NCI-H226 (cell line): ENCODE results near the gene GALNT13.

Source experiments
- DNase-seq: peaks from one replicate; pipeline ENCODE4 v3.0.0-alpha.2; 2015

The GALNT13 gene

DNA sequence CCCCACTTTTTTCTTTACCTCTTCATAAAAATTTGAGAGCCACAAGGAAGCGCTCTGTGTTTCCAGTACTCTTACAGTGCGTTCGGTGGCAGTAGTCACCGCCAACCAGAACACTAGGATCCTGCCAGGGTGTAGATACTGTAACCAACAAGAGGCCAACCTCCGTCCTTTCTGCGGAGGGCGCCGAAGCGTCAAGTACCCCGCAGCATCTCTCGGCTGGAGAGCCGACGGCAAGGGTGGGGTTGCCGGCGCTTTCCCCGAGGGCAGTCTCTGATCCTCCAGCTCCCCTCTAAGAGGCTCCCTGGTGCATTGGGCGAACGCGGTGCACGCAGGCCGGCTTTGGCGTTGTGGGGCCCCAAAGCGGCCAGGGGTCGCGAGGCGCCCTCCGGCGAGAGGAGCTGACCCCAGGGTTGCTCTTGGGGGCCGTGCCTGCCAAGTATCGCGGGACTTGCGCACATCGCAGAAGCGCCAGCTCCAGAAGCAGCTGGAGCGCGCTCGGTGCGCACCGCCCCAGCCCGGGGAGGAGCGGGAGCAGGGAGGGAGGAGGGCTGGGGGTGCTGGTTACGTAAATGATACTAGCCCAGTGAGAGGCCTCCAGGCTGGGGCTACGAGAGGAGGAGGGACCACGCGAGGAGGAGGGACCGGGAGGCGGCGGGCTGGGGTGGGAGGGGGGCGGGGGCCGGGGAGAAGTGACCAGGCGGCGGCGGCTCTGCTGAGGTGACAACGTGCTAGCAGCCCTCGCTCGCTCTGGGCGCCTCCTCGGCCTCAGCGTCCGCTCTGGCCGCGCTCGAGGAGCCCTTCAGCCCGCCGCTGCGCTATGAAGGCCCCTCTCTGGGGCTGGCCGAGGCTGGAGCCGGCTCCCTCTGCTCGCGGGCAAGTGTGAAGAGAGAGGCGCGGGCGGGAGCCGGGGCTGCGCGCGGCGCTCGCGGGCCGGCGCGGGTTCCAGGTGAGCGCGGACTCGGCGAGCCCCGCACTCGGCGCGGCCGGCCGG is at the start of gene GALNT13:
Gene GALNT13, plus strand, starts transcription at position 692 of the 991 bp plus-strand sequence.
- peak; percentile 97 for DNase-seq

DNA sequence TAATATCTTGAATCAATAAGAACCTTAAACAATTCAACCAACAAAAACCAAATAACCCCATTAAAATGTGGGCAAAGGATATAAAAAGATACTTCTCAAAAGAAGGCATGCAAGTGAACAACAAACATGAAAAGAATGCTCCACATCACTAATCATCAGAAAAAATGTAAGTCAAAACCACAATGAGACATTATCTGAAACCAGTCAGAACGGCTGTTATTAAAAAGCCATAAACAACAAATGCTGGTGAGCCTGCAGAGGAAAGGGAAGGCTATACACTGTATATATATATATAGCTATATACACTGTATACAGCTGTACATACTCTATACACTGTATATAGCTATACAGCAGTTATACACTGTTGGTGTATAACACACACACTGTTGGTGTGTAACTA is 47.8 kb upstream of the GALNT13 start:
- peak; percentile 58 for DNase-seq

DNA sequence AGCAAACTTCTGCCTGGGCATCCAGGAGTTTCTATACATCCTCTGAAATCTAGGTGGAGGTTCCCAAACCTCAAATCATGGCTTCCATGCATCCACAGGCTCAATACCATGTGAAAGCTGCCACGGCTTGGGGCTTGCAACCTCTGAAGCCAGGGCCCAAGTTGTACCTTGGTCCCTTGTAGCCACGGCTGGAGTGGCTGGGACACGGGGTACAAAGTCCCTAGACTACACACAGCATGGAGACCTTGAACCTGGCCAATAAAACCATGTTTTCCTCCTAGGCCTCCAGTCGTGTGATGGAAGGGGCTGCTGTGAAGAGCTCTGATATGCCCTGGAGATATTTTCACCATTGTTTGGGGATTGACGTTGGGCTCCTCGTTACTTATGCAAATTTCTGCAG is 43.4 kb upstream of the GALNT13 start:
- no peak for DNase-seq

DNA sequence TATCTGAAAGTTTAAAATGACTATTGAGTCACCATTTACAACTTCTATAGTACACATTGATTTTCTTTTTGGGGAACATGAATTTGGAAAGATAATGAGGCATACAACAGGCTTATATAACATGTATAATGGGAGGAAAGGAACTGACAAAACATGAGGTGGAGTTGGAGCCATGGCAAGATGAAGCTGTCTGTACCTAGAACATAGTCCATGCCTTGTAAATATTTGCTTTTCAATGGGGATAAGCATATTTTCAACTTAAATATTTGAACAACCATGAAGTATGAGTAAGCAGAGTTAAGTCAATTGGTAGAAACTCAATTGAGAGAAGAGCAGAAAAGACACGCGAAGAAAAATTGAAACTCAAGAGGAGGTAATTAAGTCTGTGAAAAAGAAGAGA is 37.1 kb upstream of the GALNT13 start:
- no peak for DNase-seq

DNA sequence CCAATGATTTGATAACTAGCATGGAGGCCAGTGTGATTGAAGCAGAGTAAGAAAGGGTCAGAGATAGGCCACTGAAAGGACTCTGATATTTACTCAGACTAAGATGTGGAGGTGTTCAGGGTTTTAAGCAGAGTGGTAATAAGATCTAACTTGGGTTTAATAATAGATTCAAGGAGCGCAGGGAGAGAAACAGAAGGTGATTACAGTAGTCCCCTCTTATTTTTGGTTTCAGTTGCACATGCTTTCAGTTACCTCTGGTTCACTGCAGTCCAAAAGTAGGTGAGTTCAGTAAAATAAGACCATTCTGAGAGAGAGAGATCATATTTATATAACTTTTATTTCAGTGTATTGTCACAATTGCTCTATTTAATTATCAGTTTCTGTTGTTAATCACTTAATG is 13.5 kb upstream of the GALNT13 start:
- DNase-seq: no peak

DNA sequence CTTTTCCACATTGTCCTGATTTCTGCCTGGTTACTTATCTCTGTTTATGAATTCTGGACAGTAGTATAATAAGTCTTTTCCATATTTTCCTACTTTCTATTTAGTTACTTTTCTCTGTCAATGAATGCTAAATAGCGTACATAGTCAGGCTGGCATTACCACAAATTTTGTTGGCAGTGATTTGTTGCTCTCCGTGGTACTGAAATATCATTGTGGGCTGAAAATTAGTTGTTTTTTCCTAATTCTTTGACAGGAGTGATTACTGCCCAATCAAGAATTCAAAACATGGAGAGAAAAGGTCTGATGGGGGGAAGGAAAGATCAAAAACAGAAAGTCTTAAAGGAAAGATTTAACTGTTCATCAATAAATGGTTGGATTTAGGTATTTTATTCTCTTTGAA is 7.7 kb upstream of the GALNT13 start:
- no peak for DNase-seq

DNA sequence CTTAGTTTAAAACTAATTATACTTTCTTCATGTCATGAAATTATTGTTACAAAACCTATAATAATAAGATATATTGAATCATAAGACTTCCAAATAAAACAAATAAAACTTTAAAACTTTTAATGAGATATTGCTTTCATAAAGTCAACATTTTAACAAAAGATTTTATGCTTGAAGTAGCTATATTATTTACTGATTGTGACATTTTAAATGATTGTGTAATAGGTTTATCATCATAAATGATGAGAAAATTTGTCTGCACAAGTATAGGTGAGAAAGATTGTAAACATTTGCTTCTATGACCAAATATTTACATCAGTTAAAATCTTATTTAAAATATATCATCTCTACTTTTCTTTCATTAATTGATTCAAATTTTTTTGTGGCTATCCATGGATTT is 5.1 kb upstream of the GALNT13 start:
- no peak for DNase-seq

DNA sequence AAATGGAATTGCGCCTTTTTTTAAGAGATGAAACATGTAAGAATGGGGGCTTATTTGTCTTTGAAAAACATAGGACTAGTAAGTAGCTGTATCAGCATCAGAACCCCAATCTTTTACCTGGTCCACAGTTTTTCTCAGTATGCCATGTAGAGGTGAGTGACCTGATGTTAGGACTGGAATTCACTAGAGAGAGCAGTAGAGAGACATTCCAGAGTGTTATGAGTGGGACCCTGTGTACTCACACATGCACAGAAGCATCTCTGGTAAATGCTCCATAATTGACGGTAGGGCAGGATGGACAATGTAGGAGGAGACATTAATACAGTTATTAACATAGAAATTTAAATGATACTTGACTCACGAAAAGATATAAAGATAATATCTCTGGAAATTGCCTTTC is 1.4 kb upstream of the GALNT13 start:
- no peak for DNase-seq

DNA sequence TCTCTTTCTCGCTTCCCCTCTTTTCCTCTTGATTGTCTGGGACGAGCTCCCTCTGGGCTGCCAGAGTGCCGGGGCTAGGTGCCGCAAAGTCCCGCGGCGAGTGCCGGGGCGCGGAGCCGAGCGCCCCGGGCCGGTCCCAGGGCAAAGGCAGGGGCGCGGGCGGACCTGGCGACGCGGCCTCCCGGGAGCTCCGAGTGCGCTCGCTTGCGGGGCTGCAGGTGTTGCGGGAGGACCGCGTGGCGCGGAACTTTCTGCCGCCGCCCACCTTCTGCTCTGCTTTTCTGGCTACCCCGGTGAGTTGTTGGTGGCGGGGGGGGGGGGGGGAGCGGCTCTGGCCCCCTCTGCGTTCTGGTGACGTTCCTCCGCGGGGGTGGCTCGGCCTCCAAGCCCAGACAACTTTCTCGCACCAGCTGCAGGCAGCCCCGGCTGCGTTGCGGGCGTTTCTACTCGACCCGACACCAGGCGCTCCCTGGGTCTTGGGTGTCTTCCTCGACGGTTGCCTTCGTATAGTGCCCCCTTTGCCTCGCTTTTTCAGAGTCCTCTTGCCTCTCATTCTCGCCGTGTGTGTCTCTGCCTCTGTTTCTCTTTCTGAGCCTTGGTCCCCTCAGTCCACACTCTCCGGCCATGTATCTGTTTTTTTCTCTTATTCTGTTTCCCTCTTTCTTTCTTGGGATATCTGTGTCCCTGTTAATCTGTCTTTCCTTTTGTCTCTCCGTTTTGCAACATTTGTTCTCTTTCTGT is 759 bp downstream of the GALNT13 start:
- DNase-seq: no peak

DNA sequence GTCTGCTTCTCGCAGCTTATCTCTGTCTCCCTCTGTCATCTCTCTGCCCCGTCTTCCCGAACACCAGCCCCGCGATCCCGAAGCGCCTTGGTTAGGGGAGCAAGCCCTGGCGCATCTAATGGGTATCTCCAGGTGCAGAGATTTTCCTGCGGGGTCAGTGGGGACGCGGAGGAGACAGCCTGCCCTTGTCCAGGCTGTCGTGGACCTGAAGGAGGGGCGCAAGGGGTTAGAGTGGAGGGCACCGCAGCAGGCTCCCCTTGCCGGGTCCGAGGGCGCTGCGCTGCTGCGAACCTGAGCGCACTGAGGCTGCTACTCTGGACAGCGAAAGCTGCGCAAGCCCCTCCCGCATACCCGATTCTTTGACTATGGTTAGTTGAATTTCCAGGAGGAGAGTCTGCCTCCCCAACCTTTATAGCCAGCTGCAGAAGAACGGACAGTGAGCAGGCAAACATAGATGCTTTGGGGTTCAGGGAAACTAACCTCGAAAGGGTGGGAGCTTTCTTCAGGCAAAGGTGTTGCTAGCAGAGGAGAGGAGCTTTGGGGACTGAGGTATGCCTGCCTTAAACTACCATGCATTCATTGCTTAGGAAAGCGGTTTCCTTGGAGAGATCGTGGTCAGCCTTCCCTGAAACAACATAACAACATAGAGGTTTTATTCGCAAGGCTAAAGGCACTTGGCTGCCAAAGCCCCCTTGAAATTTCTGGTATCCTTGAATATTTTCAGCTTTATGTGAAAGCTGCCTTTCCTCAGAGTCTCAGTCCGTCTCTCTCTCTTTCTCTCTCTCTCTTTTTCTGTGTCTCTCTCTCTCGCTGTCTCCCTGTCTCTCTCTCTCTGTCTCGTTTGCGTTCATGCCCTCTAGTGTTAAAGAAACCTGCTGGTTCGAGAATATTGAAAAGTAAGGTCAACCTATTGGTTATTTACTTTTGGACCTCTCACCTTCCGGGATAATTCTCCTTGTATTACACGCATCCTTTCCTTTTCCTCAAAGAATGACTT is 1.6 kb downstream of the GALNT13 start:
- no peak for DNase-seq

DNA sequence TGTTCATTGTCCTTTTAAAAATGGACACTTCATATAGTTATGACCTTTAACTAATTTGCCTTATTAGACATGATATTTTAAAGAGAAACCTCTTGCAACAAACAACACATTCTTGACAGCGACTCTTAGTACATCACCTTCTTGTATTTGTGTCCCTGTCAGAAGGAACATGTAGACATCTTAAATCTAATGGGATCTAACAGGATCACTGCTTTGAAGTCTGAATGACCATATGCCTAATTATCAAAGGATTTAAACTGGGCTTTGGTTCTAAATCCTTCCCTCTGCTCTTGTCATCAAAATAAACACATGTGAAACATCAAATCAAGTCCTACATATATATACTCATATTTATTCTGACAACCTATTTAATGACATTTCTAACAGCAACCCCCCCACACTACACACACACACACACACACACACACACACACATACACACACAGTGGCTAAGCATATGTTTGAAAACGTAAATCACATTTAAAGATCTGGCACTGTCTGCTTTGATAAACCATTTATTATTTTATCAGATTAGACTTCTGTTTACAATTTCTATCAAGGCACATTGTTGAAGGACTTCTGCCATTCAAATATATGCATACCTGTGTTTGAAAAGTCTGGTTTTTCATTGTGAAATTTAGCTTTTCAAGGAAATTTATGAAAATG is 4.2 kb downstream of the GALNT13 start:
- DNase-seq: no peak

DNA sequence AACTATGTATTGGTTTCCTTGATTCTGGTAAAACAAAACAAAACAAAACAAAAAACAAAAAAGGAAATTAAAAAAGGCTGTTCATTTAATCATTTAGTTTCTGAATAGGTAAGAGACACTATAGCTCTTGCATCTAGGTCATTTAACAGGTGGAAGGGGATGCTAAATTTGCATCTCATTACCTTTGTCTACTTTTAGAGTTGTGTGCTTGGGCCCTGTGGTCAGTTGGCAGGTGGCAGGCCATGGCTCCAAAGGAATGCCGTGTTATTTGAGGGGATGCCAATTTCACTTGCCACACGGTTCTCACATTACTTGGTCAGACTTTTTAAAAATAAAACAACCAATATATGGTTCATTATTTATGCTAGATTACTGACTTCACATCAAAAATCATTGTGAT is 9.2 kb downstream of the GALNT13 start:
- DNase-seq: no peak

DNA sequence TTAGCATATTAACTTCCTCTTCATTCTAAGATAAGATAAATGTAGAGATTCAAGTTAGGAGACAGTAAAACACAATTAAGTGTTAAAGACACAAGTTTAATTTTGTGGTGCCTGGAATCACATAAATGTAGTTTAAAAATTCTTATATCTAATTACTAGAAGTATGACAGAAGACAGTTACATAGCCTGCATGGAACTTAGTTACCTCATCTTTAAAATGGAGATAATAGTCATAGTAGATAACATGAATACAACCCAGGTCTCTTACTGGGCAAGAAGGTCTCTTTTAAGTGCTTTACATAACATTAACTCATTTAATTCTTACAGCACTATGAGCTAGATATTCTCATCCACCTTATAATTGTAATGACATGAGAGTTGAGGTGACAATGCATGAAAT is 15.1 kb downstream of the GALNT13 start:
- DNase-seq: no peak

DNA sequence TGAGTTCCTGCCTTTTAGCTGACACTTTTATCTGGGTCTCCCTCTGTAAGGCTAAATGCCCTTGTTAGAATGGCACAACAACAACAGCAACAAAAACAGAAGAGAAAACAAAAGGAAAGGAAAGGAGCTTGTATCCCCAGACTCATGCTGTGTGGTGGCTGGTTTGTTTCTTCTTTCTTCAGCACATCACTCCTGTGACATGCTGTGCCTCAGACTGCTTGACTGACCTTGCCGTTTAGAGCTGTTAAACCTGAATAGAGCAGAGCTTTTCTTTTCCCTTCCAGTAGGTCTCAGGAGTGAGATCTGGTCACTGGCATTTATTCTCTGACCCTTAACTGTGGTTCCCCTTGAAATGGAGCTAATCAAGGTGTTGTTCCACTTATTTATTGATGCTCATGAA is 18.9 kb downstream of the GALNT13 start:
- no peak for DNase-seq

DNA sequence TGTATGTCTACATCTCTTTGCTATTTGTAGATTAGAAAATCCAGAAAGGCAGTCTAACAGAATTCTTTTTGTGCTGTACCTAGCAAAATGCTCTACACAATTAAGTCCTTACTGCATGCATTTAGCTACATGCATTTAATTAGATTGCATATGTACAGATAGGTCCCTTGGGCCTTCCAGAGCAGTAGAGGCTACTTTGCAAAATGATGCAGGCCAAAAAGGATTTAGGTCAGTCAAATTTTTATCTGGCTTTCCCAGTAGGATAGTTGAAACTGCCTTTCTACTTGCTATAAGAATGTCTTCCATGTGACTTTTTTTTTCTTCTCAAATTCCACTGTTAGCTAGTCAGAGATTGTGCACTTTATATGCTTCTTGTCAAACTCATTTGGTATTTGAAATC is 19.3 kb downstream of the GALNT13 start:
- peak; percentile 34 for DNase-seq

DNA sequence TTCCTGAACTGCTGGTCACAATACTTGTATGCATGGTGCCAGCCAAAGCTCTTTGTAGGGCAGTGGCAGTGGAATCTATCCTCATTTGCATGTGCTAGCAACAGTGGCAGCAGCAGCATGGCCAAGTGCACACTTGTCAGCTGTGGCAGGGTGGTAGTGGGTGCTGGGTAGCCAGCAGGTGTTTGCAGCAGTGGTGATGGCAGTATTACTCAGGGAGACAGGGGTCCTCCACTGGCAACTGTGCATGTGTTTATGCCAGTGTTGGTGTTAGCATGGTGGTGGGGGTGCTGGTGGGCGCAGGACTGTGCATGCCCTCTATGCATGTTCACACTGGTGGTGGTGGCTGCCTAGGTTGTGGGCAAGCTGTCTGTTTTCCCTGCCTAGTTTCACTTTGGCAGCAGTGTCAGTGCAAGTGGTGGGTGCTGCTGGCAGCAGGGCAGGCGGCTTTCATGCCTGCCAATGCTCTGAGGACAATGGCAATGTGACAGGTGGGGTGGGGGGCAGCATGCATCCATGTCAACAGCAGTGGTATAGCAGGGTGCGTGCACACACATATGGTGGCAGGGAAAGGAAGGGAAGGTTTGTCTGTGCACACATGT is 41.2 kb downstream of the GALNT13 start:
- DNase-seq: no peak

DNA sequence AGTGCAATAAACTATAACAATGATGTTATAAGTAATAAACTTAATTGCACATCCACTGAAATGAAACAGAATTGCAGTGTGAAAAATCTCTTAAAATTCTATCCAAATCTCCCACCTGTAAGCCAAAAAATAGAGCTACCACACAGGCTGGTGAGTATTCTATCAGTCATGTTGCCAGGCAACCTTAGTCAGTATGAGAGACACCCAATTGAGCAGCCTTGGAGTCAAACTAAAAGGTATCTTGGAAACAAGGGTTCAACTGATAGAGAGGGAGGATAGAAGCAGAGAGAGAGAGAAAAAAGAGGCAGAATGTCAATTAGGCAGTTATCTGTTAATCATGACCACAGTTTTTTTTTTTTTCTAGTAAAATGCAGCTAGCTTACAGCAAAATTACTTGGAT is 45.8 kb downstream of the GALNT13 start:
- no peak for DNase-seq

DNA sequence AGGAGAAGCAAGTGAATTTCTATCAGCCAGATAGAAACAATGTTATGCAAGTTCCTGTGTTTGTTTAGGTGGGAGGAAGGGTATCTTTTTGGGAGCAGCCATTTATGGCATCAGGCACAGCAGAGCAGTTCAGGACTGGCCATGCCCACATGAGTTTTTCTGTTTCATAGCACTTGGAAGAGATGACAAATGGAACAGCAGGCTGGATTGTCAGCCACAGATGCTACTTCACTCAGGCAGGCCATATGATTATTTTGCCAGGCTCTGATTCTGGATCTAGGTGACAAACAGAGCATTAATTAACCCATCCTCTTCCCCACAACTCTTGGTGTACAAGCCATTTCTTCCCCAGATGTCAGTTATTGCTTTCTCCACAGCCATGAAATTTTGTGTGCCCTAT is 63.8 kb downstream of the GALNT13 start:
- DNase-seq: no peak

DNA sequence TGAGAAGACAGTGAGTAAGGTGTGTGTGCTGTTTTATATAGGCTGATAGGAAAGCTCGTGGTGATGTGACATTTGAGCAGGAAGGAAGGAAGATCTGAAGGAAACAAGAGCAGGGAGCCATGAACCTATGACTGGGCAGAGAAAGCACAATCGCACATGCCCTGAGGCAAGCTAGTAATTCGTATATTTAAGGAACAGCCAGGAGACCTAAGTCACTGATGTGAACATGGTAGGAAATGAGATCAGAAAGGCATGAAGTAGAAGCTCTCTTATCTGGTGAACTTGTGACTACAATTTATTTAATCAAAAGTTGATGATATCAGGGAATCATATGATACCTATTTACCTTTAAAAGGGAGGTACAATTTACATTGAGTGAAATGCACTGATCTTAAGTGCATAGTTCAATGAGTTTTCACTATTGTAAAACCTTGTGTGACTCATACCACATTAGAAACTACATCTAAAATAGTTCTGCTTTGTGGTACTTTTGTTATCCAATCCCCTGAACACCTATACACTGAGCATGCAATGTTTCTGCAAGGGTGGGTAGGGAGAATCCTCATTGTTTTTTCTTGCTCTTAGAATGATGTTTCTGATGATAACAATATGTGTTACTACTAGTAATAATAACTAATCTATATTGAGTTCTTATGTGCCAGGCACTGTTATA is 67.5 kb downstream of the GALNT13 start:
- DNase-seq: peak; percentile 61

DNA sequence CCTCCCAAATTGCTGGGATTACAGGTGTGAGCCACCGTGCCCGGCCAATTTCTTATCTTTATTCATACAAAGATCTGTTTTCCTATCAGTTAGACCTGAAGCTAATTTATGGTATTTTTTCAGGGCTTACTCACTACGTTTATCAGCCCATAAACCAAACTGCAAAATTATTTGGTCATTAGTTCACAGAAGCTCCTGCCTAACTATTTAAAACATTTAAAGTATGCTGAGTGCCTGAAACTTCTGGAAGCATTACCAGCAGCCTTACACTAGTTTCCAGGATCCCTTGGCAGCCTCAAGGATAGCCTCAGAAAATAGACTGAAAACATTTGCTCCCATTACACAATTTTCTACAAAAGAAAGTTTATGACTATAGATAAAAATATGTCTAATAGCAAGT is 68.8 kb downstream of the GALNT13 start:
- peak; percentile 95 for DNase-seq

DNA sequence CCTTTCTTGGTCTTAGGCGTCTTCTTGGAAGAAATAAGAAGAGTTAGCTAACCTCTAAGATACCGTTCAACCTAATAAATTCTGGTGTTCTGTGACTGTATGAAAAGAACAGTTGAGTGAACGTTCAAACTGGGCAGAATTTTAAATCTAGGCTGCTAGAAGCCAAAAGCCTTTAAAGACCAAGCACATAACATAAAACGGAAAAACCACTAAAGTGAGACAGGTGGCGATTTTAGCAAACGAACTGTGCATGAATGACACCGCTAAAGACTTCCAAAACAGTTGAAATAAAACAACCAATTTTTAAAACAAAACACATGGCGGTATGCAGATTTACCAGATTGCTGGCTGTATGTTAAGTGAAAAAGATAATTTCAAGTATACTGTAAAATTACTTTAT is 73.1 kb downstream of the GALNT13 start:
- no peak for DNase-seq
